BE2C (cell line): Measurements from ENCODE around the gene CMTM7.
"Not testable (repeated sequence)": the region's sequence is repeated elsewhere in the genome, so short reads cannot be mapped to it uniquely, and the experiment has no call there.

ENCODE experiments used
- DNase-seq: peaks from one replicate; pipeline ENCODE4 v3.0.0-alpha.2; 2020
- H3K27me3 ChIP-seq: fragments of 250-450 bp; sonication (Bioruptor Pico); 2 replicates; pipeline ENCODE4 v1.5.1; 2020; ENCODE audit warnings: mild to moderate bottlenecking
- H3K36me3 ChIP-seq: fragments of 250-450 bp; sonication (Bioruptor Pico); 2 replicates; pipeline ENCODE4 v1.5.1; 2020; ENCODE audit warnings: mild to moderate bottlenecking
- H3K4me1 ChIP-seq: fragments of 250-450 bp; sonication (Bioruptor Pico); 2 replicates; pipeline ENCODE4 v1.5.1; 2020
- H3K4me3 ChIP-seq: 2 replicates; pipeline ENCODE4 v1.5.1; 2011; ENCODE audit warnings: low read depth, low read length
- H3K9me3 ChIP-seq: fragments of 250-450 bp; sonication (Bioruptor Pico); 2 replicates; pipeline ENCODE4 v1.5.1; 2020
- TF ChIP-seq, protein P1 (sequence below): IDR thresholded peaks from 2 replicates; pipeline ENCODE4 v1.5.1; 2012; ENCODE audit warnings: mild to moderate bottlenecking, low read depth, low read length

CMTM7 gene

DNA sequence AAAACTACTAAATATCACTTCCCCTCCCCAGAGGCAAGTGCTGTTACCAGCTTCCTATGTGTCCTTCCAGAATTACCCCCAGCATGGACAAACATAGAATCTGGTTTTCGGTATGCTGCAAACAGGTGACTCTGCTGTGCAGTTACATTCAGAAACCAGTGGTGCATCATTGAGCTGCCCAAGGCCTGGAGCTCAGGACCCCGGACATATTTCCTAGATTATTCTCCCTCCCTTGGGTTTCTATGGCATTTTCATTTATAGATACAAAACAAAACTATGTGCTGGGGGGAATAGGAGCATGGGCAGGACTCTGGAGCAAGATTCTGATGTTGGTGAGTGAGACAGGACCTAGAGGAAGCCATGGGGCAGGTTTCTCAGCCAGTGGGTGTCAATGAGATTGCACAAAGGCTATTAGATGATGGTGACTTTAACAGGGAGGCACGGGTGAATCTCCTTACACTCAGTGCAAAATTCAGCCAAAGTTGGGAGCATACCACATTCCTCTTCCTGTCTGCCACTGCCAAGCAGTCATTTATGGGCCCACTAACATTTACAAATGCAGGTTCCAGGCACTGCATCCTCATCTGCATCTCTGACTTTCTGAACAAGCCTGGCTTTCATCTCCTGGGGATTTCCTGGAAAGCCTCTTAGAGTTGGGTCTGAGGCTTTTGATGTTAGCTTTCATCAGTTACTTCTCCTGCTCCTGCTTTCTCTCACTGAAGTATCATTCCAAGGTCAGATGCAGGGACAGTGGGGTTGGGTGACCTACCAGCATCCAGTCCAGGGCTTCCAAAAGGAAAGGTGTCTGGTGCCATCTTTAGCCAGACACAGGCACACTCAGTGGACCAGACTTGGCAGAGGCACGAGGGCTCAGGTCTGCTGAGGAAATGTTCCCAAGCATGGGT, 44.5 kb downstream of the CMTM7 start:
- H3K27me3 ChIP-seq = no peaks in the 10 kb centered on the region
- H3K4me1 ChIP-seq = no peaks in the 10 kb centered on the region
- no peaks in the 10 kb centered on the region for H3K9me3 ChIP-seq
- TF ChIP-seq, protein P1, sequence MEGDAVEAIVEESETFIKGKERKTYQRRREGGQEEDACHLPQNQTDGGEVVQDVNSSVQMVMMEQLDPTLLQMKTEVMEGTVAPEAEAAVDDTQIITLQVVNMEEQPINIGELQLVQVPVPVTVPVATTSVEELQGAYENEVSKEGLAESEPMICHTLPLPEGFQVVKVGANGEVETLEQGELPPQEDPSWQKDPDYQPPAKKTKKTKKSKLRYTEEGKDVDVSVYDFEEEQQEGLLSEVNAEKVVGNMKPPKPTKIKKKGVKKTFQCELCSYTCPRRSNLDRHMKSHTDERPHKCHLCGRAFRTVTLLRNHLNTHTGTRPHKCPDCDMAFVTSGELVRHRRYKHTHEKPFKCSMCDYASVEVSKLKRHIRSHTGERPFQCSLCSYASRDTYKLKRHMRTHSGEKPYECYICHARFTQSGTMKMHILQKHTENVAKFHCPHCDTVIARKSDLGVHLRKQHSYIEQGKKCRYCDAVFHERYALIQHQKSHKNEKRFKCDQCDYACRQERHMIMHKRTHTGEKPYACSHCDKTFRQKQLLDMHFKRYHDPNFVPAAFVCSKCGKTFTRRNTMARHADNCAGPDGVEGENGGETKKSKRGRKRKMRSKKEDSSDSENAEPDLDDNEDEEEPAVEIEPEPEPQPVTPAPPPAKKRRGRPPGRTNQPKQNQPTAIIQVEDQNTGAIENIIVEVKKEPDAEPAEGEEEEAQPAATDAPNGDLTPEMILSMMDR = no peak
- no peaks in the 10 kb centered on the region for H3K36me3 ChIP-seq
- no peak for DNase-seq
- H3K4me3 ChIP-seq = no peak overlapping the region

DNA sequence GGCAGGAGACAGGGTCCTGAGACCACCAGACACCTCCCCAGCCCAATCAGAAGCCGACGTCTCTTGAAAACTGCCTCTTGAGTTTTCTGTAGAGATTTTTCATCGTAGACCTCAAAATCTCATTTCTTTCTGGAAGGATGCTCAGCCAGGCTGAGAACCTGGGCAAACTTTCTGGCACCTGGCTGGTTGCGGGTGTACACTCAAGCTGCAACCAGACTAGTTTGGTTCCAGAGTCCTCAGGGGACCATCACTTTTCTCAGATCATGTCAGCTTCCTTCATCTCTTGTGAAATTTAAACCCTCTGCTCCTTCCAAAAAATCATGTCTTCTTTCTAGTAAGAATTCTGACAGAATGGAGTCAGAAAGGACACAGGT, 45.1 kb downstream of the CMTM7 start:
- Histone ChIP-seq H3K4me1 (no peaks in the 10 kb centered on the region), H3K36me3 (no peaks in the 10 kb centered on the region), H3K4me3 (no peak overlapping the region), H3K27me3 (no peaks in the 10 kb centered on the region), H3K9me3 (no peaks in the 10 kb centered on the region)
- DNase-seq = no peak
- TF ChIP-seq, protein P1 = no peak

- Histone ChIP-seq H3K27me3 (no peaks in the 10 kb centered on the region), H3K9me3 (no peaks in the 10 kb centered on the region), H3K4me1 (no peaks in the 10 kb centered on the region), H3K4me3 (no peak overlapping the region), H3K36me3 (no peaks in the 10 kb centered on the region)
- TF ChIP-seq, protein P1 = no peak
- no peak for DNase-seq
Observed at GRCh38 chr3:32437896-32438295, 46.2 kb downstream of the CMTM7 start.

GRCh38 chr3:32438596-32439344, 47.1 kb downstream of the CMTM7 start:
- Histone ChIP-seq H3K4me1 (no peaks in the 10 kb centered on the region), H3K36me3 (no peaks in the 10 kb centered on the region), H3K9me3 (no peaks in the 10 kb centered on the region), H3K4me3 (no peak overlapping the region), H3K27me3 (no peaks in the 10 kb centered on the region)
- TF ChIP-seq, protein P1 = no peak
- no peak for DNase-seq

DNA sequence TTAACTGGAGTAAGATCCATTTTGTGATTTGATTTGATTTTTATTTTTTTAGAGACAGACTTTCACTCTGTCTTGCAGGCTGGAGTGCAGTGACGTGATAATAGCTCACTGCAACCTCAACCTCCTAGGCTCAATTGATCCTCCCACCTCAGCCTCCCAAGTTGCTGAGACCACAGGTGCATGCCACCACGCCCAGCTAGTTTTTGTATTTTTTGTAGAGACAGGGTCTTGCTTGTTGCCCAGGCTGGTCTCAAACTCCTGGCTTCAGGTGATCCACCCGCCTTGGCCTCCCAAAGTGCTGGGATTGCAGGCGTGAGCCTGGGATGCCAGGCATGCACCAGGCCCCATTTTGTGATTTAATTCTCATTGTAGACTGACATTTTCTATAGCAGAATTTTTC, 47.8 kb downstream of the CMTM7 start:
- H3K4me1 ChIP-seq, H3K36me3 ChIP-seq, DNase-seq, H3K4me3 ChIP-seq, H3K9me3 ChIP-seq, H3K27me3 ChIP-seq: not testable (repeated sequence)

DNA sequence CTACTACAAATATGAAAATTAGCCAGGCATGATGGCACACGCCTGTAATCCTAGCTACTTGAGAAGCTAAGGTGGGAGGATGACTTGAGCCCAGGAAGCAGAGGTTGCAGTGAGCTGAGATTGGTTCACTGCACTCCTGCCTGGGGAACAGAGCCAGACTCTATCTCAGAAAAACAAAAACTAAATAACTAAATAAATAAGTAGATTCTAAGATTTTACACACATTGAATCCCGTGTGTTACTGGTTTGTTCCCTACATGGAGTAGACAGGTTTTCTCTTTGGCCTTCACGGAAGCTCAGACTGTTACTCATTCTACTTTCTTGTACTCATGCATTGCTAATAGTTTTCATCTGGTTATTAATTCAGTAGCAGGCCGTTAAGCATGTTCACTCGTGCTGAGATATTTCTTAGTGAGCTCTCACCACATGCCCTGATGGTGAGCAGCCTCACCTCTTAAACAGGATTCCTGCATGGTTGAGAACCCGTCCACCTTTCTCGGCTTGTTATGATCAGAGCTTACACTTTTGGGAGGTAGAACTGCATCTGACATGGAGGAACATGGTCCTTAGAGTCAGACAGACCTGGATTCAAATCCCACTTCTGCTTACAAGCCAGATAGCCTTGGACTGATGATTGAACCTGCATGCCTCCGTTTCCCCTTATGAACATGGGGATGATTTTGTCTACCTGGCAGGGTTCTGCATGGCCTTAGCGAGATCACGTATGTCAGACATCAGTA, 49.1 kb downstream of the CMTM7 start:
- TF ChIP-seq, protein P1 = no peak
- no peak for DNase-seq
- Histone ChIP-seq H3K9me3 (no peaks in the 10 kb centered on the region), H3K4me1 (no peaks in the 10 kb centered on the region), H3K36me3 (no peaks in the 10 kb centered on the region), H3K27me3 (no peaks in the 10 kb centered on the region), H3K4me3 (no peak overlapping the region)
